ENCODE results near the gene DHRS7.

- no peak for TF ChIP-seq EZH2phosphoT487 (IDR thresholded peaks at IDR 0.05; ENCODE audit: borderline replicate concordance)
- TF ChIP-seq CTCF (conservative IDR thresholded peaks at IDR 0.05; ENCODE audit: low read length) = no peak
Measured at GRCh38 chr14:60212503-60213371, 47.5 kb upstream of the DHRS7 start.
